Gastroesophageal sphincter (tissue), 3 donors: Measurements from ENCODE around the gene CYB5R4.

Experiments
- CTCF ChIP-seq, 4 experiments: fragments of 200-600 bp in 2 of 4; fragments of 450-650 bp in 2 of 4; sonication (generic) in 1 of 4; IDR thresholded peaks; one replicate each; pipeline ENCODE4 v1.5.1; 2017 to 2019; ENCODE audit warnings: antibody characterized with exemption in 4 of 4, mild to moderate bottlenecking in 2 of 4, moderate library complexity in 2 of 4
- POLR2A ChIP-seq, 2 donors: fragments of 450-650 bp; IDR thresholded peaks; one replicate each; pipeline ENCODE4 v1.6.1; 2017; ENCODE audit warnings: antibody characterized with exemption in 2 of 2, mild to moderate bottlenecking in 2 of 2, moderate library complexity in 1 of 2

- no peak for TF ChIP-seq CTCF (IDR thresholded peaks at IDR 0.05)
- no peak for TF ChIP-seq POLR2A (IDR thresholded peaks at IDR 0.05)
Measured at GRCh38 chr6:83920017-83920416, 60.5 kb downstream of the CYB5R4 start.
